Astrocyte (in vitro differentiated cells and primary cell): ENCODE data around the gene UBE2J2. TPM values are rescaled to one million over a fixed set of nuclear protein-coding genes. Genes with fewer than 3 reads are reported as not detected.

Experiments
- DNase-seq: peaks from one replicate; pipeline ENCODE4 v3.0.0-alpha.2; 2010; ENCODE audit warnings: low read depth
- FAIRE-seq: peaks from 2 replicates; lab custom pipeline; 2011; peaks lifted over from hg19 to GRCh38; lab: Jason Lieb, UNC
- H2AFZ ChIP-seq: 2 replicates; pipeline ENCODE4 v1.6.0; 2012; ENCODE audit warnings: low read depth, low read length, inconsistent platforms
- H3K27ac ChIP-seq: 2 replicates; pipeline ENCODE4 v1.5.1; 2011; ENCODE audit warnings: low read depth, low read length, inconsistent platforms
- H3K27me3 ChIP-seq: 2 replicates; pipeline ENCODE4 v1.6.0; 2011; ENCODE audit warnings: low read length, inconsistent platforms; ENCODE audit not compliant: insufficient read depth
- H3K36me3 ChIP-seq: 2 replicates; pipeline ENCODE4 v1.5.1; 2011; ENCODE audit warnings: low read length, inconsistent platforms; ENCODE audit not compliant: insufficient read depth
- H3K4me1 ChIP-seq: 2 replicates; pipeline ENCODE4 v1.5.1; 2011; ENCODE audit warnings: low read length, inconsistent platforms; ENCODE audit not compliant: insufficient read depth
- H3K4me2 ChIP-seq: 2 replicates; pipeline ENCODE4 v1.6.0; 2012; ENCODE audit warnings: low read length, inconsistent platforms
- H3K4me3 ChIP-seq: 2 replicates; pipeline ENCODE4 v1.5.1; 2011; ENCODE audit warnings: low read depth, mild to moderate bottlenecking, low read length, inconsistent platforms; ENCODE audit not compliant: insufficient read depth
- H3K79me2 ChIP-seq: 2 replicates; pipeline ENCODE4 v1.6.0; 2012; ENCODE audit warnings: mild to moderate bottlenecking, low read length, inconsistent platforms; ENCODE audit not compliant: insufficient read depth
- H3K9ac ChIP-seq: 2 replicates; pipeline ENCODE4 v1.6.0; 2012; ENCODE audit warnings: mild to moderate bottlenecking, low read length, inconsistent platforms
- H3K9me3 ChIP-seq: 2 replicates; pipeline ENCODE4 v1.5.1; 2012; ENCODE audit warnings: low read depth, mild to moderate bottlenecking, low read length, inconsistent platforms; ENCODE audit not compliant: insufficient read depth
- H4K20me1 ChIP-seq: 2 replicates; pipeline ENCODE4 v1.6.0; 2012; ENCODE audit warnings: low read length, inconsistent platforms; ENCODE audit not compliant: insufficient read depth
- H3K27ac Mint-ChIP-seq: one replicate; pipeline ENCODE4 v1.8.0; 2021; ENCODE audit warnings: mild to moderate bottlenecking, mixed read lengths; ENCODE audit not compliant: unreplicated experiment
- H3K27me3 Mint-ChIP-seq: one replicate; pipeline ENCODE4 v1.8.0; 2021; ENCODE audit warnings: low read depth, mixed read lengths; ENCODE audit not compliant: unreplicated experiment
- H3K36me3 Mint-ChIP-seq: one replicate; pipeline ENCODE4 v1.8.0; 2021; ENCODE audit warnings: low read depth, mixed read lengths; ENCODE audit not compliant: unreplicated experiment
- H3K4me1 Mint-ChIP-seq: one replicate; pipeline ENCODE4 v1.8.0; 2021; ENCODE audit warnings: low read depth, mixed read lengths; ENCODE audit not compliant: unreplicated experiment
- H3K4me3 Mint-ChIP-seq: one replicate; pipeline ENCODE4 v1.8.0; 2021; ENCODE audit warnings: mild to moderate bottlenecking, moderate library complexity, mixed read lengths; ENCODE audit not compliant: unreplicated experiment
- H3K9me3 Mint-ChIP-seq: one replicate; pipeline ENCODE4 v1.8.0; 2021; ENCODE audit warnings: mild to moderate bottlenecking, mixed read lengths; ENCODE audit not compliant: unreplicated experiment
- CTCF ChIP-seq: IDR thresholded peaks from 2 replicates; pipeline ENCODE4 v1.5.1; 2011; ENCODE audit warnings: low read depth, mild to moderate bottlenecking, inconsistent platforms, low read length, moderate library complexity; ENCODE audit not compliant: insufficient read depth
- EZH2 ChIP-seq: IDR thresholded peaks from 2 replicates; pipeline ENCODE4 v1.6.1; 2012; ENCODE audit warnings: mild to moderate bottlenecking, low read length, inconsistent platforms; ENCODE audit not compliant: insufficient read depth
- total RNA-seq: library from RNA; stranded (reverse); gene quantifications from 2 replicates; pipeline ENCODE4 v1.2.1, GENCODE V29; 2021

Gene UBE2J2
- total RNA-seq, 1 donor from 2014 or later: 67.4 TPM

- Mint-ChIP-seq H3K27me3 (peaks cover 2% of the 10 kb centered on the region), H3K4me3 (no peak overlapping the region), H3K4me1 (no peaks in the 10 kb centered on the region), H3K9me3 (no peaks in the 10 kb centered on the region), H3K27ac (no peak overlapping the region), H3K36me3 (no peaks in the 10 kb centered on the region)
- Histone ChIP-seq H3K79me2 (no peaks in the 10 kb centered on the region), H3K4me1 (peaks cover 6% of the 10 kb centered on the region), H4K20me1 (no peaks in the 10 kb centered on the region), H3K9me3 (no peaks in the 10 kb centered on the region), H3K27me3 (no peaks in the 10 kb centered on the region), H3K4me3 (no peak overlapping the region), H3K27ac (no peak overlapping the region), H2AFZ (no peak overlapping the region), H3K4me2 (no peak overlapping the region), H3K9ac (no peak overlapping the region), H3K36me3 (no peaks in the 10 kb centered on the region)
- TF ChIP-seq CTCF (no peak), EZH2 (no peak)
- DNase-seq: no peak
- no peak for FAIRE-seq
These were observed 11.5 kb upstream of the UBE2J2 start for GRCh38 chr1:1285102-1285571.

- H3K36me3 ChIP-seq: no peaks in the 10 kb centered on the region
- H3K27me3 ChIP-seq: no peaks in the 10 kb centered on the region
- H3K79me2 ChIP-seq: no peaks in the 10 kb centered on the region
- H3K4me1 Mint-ChIP-seq: no peaks in the 10 kb centered on the region
- no peaks in the 10 kb centered on the region for H4K20me1 ChIP-seq
- no peak overlapping the region for H3K9ac ChIP-seq
- no peaks in the 10 kb centered on the region for H3K9me3 Mint-ChIP-seq
- H3K4me3 ChIP-seq: no peak overlapping the region
- H3K4me1 ChIP-seq: peaks cover 6% of the 10 kb centered on the region
- H3K36me3 Mint-ChIP-seq: no peaks in the 10 kb centered on the region
- TF ChIP-seq EZH2 (no peak), CTCF (no peak)
- no peak overlapping the region for H3K27ac Mint-ChIP-seq
- H3K27me3 Mint-ChIP-seq: peaks cover 2% of the 10 kb centered on the region
- H2AFZ ChIP-seq: no peak overlapping the region
- no peaks in the 10 kb centered on the region for H3K9me3 ChIP-seq
- no peak overlapping the region for H3K4me3 Mint-ChIP-seq
- DNase-seq (no peak), FAIRE-seq (no peak)
- no peak overlapping the region for H3K4me2 ChIP-seq
- H3K27ac ChIP-seq: no peak overlapping the region
These were observed 10.8 kb upstream of the UBE2J2 start for GRCh38 chr1:1284221-1285101.

- Mint-ChIP-seq H3K27me3 (peaks cover 2% of the 10 kb centered on the region), H3K4me3 (no peak overlapping the region), H3K4me1 (no peaks in the 10 kb centered on the region), H3K9me3 (no peaks in the 10 kb centered on the region), H3K36me3 (no peaks in the 10 kb centered on the region), H3K27ac (no peak overlapping the region)
- Histone ChIP-seq H3K9me3 (no peaks in the 10 kb centered on the region), H3K9ac (no peak overlapping the region), H3K4me3 (no peak overlapping the region), H3K4me1 (peaks cover 6% of the 10 kb centered on the region), H3K27me3 (no peaks in the 10 kb centered on the region), H2AFZ (no peak overlapping the region), H3K27ac (no peak overlapping the region), H3K4me2 (no peak overlapping the region), H3K79me2 (no peaks in the 10 kb centered on the region), H4K20me1 (no peaks in the 10 kb centered on the region), H3K36me3 (no peaks in the 10 kb centered on the region)
- DNase-seq (no peak), FAIRE-seq (no peak)
- no peak for TF ChIP-seq CTCF
- no peak for TF ChIP-seq EZH2
These were observed 10.2 kb upstream of the UBE2J2 start for GRCh38 chr1:1283821-1284220.
